ENCODE results near the gene CD99L2. TPM values are rescaled to one million over a fixed set of nuclear protein-coding genes. Genes with fewer than 3 reads are reported as not detected.

The CD99L2 gene
- polyA plus RNA-seq, 3 donors, result 13.1 to 18.4 (median 16.7) TPM

DNA sequence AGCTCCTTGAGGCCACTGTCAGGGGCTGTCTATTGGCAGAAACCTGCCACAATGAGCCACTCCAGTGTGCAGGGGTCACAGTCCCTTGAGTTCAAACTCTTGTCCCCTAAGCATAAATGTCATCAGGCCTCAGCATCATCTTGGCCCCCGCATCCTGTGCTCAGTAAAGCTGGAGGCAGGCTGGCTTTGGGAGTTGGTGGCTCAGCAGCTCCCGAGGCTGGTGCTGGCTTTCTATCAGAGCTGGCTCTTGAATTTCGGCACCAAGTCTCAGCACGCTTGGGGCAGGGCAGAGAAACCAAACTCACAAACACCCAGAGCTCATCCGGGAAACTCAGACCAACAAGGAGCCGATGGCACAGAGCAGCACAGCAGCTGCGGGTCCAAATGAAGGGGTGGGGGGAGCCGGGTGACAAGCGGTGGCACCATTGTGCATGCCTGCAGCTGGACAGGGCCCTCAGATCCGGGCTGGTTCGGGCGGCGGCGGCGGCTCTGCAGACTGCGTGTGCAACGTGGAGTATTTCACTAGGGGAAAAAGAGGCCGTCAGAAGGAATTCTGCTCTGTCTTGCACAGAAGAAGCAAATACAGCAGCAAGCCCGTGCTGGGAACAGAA is 129.8 kb downstream of the CD99L2 start:
- intact Hi-C loops (cut with micrococcal nuclease), result no loop called here
- peaks cover 0 to 5% (median 2%) of the 10 kb centered on the region in 3 donors for H3K27me3 Mint-ChIP-seq (ENCODE audit: low read depth in 3 of 3)

DNA sequence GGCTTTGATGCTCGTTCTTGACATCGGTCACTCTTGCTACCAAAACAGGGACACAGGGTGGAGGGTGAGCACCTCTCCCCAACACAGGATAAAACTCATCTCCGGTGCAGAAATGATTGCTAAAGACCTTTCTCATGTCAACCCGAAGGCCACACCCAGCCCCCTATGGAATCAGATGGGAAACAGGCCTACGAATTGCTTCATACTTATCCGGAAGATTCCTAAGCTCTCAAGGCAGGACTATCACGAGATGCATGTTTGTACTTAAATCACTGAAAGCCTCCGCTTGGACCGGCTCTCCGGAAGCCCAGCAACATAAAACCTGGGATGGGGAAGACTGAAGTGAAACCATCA is 130.4 kb downstream of the CD99L2 start:
- 0% methylated on average over 2 of the region's 10 CpGs for WGBS (ENCODE audit: insufficient coverage)
- peak overlapping the region in 1 of 2 donors; percentile 21 for H3K4me3 Mint-ChIP-seq
- TF ChIP-seq, protein P1, sequence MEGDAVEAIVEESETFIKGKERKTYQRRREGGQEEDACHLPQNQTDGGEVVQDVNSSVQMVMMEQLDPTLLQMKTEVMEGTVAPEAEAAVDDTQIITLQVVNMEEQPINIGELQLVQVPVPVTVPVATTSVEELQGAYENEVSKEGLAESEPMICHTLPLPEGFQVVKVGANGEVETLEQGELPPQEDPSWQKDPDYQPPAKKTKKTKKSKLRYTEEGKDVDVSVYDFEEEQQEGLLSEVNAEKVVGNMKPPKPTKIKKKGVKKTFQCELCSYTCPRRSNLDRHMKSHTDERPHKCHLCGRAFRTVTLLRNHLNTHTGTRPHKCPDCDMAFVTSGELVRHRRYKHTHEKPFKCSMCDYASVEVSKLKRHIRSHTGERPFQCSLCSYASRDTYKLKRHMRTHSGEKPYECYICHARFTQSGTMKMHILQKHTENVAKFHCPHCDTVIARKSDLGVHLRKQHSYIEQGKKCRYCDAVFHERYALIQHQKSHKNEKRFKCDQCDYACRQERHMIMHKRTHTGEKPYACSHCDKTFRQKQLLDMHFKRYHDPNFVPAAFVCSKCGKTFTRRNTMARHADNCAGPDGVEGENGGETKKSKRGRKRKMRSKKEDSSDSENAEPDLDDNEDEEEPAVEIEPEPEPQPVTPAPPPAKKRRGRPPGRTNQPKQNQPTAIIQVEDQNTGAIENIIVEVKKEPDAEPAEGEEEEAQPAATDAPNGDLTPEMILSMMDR (IDR thresholded peaks at IDR 0.05), result no peak
- H3K9me3 Mint-ChIP-seq, result peaks cover 0 to 2% (median 0%) of the 10 kb centered on the region in 7 donors
- Histone ChIP-seq H3K4me1 (ENCODE audit: control insufficient read depth in 1 of 2, insufficient read depth in 2 of 2, low read length in 2 of 2) (peaks cover 19 to 30% of the 10 kb centered on the region in 2 donors), H3K27me3 (ENCODE audit: control insufficient read depth in 2 of 2, insufficient read depth in 2 of 2, low read length in 2 of 2) (no peaks in the 10 kb centered on the region), H3K36me3 (replicated peaks in 1 of 2; ENCODE audit: control insufficient read depth in 1 of 2, insufficient read depth in 2 of 2, low read length in 2 of 2) (peaks cover 7 to 27% of the 10 kb centered on the region in 2 donors), H3K9me3 (replicated peaks in 1 of 2; ENCODE audit: control insufficient read depth in 1 of 2, insufficient read depth in 1 of 2, low read length in 2 of 2) (no peaks in the 10 kb centered on the region), H3K27ac (ENCODE audit: low read depth in 1 of 2, low read length in 2 of 2) (peak overlapping the region; percentile 38 to 67), H2AFZ (ENCODE audit: insufficient read depth, low read depth, low read length, poor library complexity, severe bottlenecking) (no peak overlapping the region), H3K4me3 (replicated peaks in 1 of 3; ENCODE audit: low read depth in 2 of 3, low read length in 3 of 3) (no peak overlapping the region), H4K20me1 (ENCODE audit: insufficient read depth, low read length) (no peaks in the 10 kb centered on the region), H3K4me2 (replicated peaks; ENCODE audit: extremely low read depth, low read length, poor library complexity, severe bottlenecking) (peak overlapping the region; percentile 41), H3K9ac (ENCODE audit: insufficient read depth, low read length, poor library complexity, severe bottlenecking) (peak overlapping the region; percentile 40), H3K79me2 (ENCODE audit: insufficient read depth, low read length) (no peaks in the 10 kb centered on the region)
- peak in 2 of 3 donors; percentile 6 to 29 for DNase-seq
- H3K27ac Mint-ChIP-seq, result peak overlapping the region; percentile 73 to 91 (median 79)
- intact Hi-C loops (cut with micrococcal nuclease), result no loop called here
- H3K4me1 Mint-ChIP-seq, result peaks cover 40% of the 10 kb centered on the region
- H3K36me3 Mint-ChIP-seq, result peaks cover 5 to 22% of the 10 kb centered on the region in 2 donors
- peaks cover 0 to 5% (median 2%) of the 10 kb centered on the region in 3 donors for H3K27me3 Mint-ChIP-seq (ENCODE audit: low read depth in 3 of 3)

More for the DNA sequence above, 129.8 kb downstream of the CD99L2 start:
- peak overlapping the region; percentile 41 for H3K4me2 ChIP-seq (replicated peaks; ENCODE audit: extremely low read depth, low read length, poor library complexity, severe bottlenecking)
- peaks cover 19 to 30% of the 10 kb centered on the region in 2 donors for H3K4me1 ChIP-seq (ENCODE audit: control insufficient read depth in 1 of 2, insufficient read depth in 2 of 2, low read length in 2 of 2)
- H3K36me3 Mint-ChIP-seq, result peaks cover 4 to 22% of the 10 kb centered on the region in 2 donors
- 98% methylated on average over 9 of the region's 19 CpGs for WGBS (ENCODE audit: insufficient coverage)
- peak overlapping the region; percentile 40 for H3K9ac ChIP-seq (ENCODE audit: insufficient read depth, low read length, poor library complexity, severe bottlenecking)
- no peak overlapping the region for H2AFZ ChIP-seq (ENCODE audit: insufficient read depth, low read depth, low read length, poor library complexity, severe bottlenecking)
- no peaks in the 10 kb centered on the region for H3K27me3 ChIP-seq (ENCODE audit: control insufficient read depth in 2 of 2, insufficient read depth in 2 of 2, low read length in 2 of 2)
- no peaks in the 10 kb centered on the region for H3K9me3 ChIP-seq (replicated peaks in 1 of 2; ENCODE audit: control insufficient read depth in 1 of 2, insufficient read depth in 1 of 2, low read length in 2 of 2)
- H4K20me1 ChIP-seq (ENCODE audit: insufficient read depth, low read length), result no peaks in the 10 kb centered on the region
- no peaks in the 10 kb centered on the region for H3K79me2 ChIP-seq (ENCODE audit: insufficient read depth, low read length)
- peaks cover 40% of the 10 kb centered on the region for H3K4me1 Mint-ChIP-seq
- no peak for DNase-seq
- H3K27ac ChIP-seq (ENCODE audit: low read depth in 1 of 2, low read length in 2 of 2), result peak overlapping the region in 1 of 2 donors; percentile 67
- TF ChIP-seq, protein P1 (IDR thresholded peaks at IDR 0.05), result no peak
- H3K4me3 Mint-ChIP-seq, result no peak overlapping the region
- peaks cover 0 to 2% (median 0%) of the 10 kb centered on the region in 7 donors for H3K9me3 Mint-ChIP-seq
- H3K36me3 ChIP-seq (replicated peaks in 1 of 2; ENCODE audit: control insufficient read depth in 1 of 2, insufficient read depth in 2 of 2, low read length in 2 of 2), result peaks cover 5 to 27% of the 10 kb centered on the region in 2 donors
- H3K4me3 ChIP-seq (replicated peaks in 1 of 3; ENCODE audit: low read depth in 2 of 3, low read length in 3 of 3), result no peak overlapping the region
- peak overlapping the region; percentile 58 to 91 (median 79) for H3K27ac Mint-ChIP-seq
